Measurements from ENCODE around the gene NOP9.

NOP9 gene

GRCh38 chr14:24299255-24300191, at the start of gene NOP9, which contains the start of gene DHRS1:
Gene NOP9, plus strand, starts transcription at chr14:24299850. Its CDS starts 105 bp downstream, at chr14:24299955.
Gene DHRS1, minus strand, starts transcription at chr14:24299780. Its CDS starts 674 bp downstream, at chr14:24299106.
- DNase-seq = no peak

- DNase-seq = no peak
These were observed 49.3 kb upstream of the NOP9 start for GRCh38 chr14:24250354-24250753.

GRCh38 chr14:24251880-24252288, 47.8 kb upstream of the NOP9 start:
- no peak for DNase-seq

- no peak for DNase-seq
These were observed 47.1 kb upstream of the NOP9 start for GRCh38 chr14:24252289-24253124.

- no peak for DNase-seq
These were observed 45.7 kb upstream of the NOP9 start for GRCh38 chr14:24253936-24254335.

GRCh38 chr14:24254630-24255392, 44.8 kb upstream of the NOP9 start:
- no peak for DNase-seq

- DNase-seq = no peak
These were observed 44.2 kb upstream of the NOP9 start for GRCh38 chr14:24255438-24255837.

GRCh38 chr14:24255931-24256711, 43.5 kb upstream of the NOP9 start:
- no peak for DNase-seq

GRCh38 chr14:24256960-24257359, 42.7 kb upstream of the NOP9 start:
- no peak for DNase-seq

- DNase-seq = no peak
These were observed 41.5 kb upstream of the NOP9 start for GRCh38 chr14:24258119-24258518.

- DNase-seq = no peak
These were observed 40.9 kb upstream of the NOP9 start for GRCh38 chr14:24258548-24259265.

GRCh38 chr14:24259282-24260025, 40.2 kb upstream of the NOP9 start:
- DNase-seq = no peak

- DNase-seq = no peak
These were observed 39.4 kb upstream of the NOP9 start for GRCh38 chr14:24260026-24260779.

GRCh38 chr14:24260780-24261157, 38.9 kb upstream of the NOP9 start:
- DNase-seq = no peak

- DNase-seq = no peak
These were observed 38.2 kb upstream of the NOP9 start for GRCh38 chr14:24261256-24261968.

- DNase-seq = no peak
These were observed 37.7 kb upstream of the NOP9 start for GRCh38 chr14:24261969-24262327.

- no peak for DNase-seq
These were observed 36.6 kb upstream of the NOP9 start, which contains the start of gene TGM1 for GRCh38 chr14:24262821-24263733. Gene TGM1, minus strand, starts transcription at chr14:24263177. Its CDS starts 825 bp downstream, at chr14:24262352.

- DNase-seq = no peak
These were observed 35.8 kb upstream of the NOP9 start for GRCh38 chr14:24263848-24264247.

Data from cortex of kidney (tissue), 1 donor.